ENCODE data around the gene IFRD1. TPM values are rescaled to one million over a fixed set of nuclear protein-coding genes. Genes with fewer than 3 reads are reported as not detected.

The IFRD1 gene
- polyA plus RNA-seq, 1 donor (not counting 4 experiments of a cell fraction or from before 2014, with no cell fraction given), result 38.3 TPM

GRCh38 chr7:112427984-112428383, 22.3 kb upstream of the IFRD1 start:
- Histone ChIP-seq H3K4me2 (ENCODE audit: control insufficient read depth, extremely low read depth, insufficient read depth, low read depth, low read length) (no peak overlapping the region), H2AFZ (ENCODE audit: control insufficient read depth, low read length) (no peak overlapping the region), H3K27me3 (ENCODE audit: control insufficient read depth, extremely low read depth, insufficient read depth, low read length) (no peaks in the 10 kb centered on the region), H4K20me1 (ENCODE audit: control insufficient read depth, extremely low read depth, insufficient read depth, low read length) (no peaks in the 10 kb centered on the region), H3K4me3 (ENCODE audit: control insufficient read depth in 2 of 3, extremely low read depth in 1 of 3, insufficient read depth in 2 of 3, low read depth in 1 of 3, low read length in 3 of 3) (no peak overlapping the region), H3K9ac (ENCODE audit: control insufficient read depth, extremely low read depth, insufficient read depth, low read length) (no peak overlapping the region), H3K27ac (ENCODE audit: control insufficient read depth, insufficient read depth, low read length) (no peak overlapping the region), H3K9me1 (ENCODE audit: control insufficient read depth, extremely low read depth, insufficient read depth, low read length) (no peaks in the 10 kb centered on the region), H3K4me1 (ENCODE audit: control insufficient read depth, extremely low read depth, insufficient read depth, low read length) (peaks cover 8% of the 10 kb centered on the region), H3K9me3 (ENCODE audit: control insufficient read depth, low read depth, low read length) (no peaks in the 10 kb centered on the region), H3K79me2 (ENCODE audit: control insufficient read depth, insufficient read depth, low read length) (no peaks in the 10 kb centered on the region), H3K36me3 (ENCODE audit: control insufficient read depth in 2 of 2, extremely low read depth in 1 of 2, insufficient read depth in 2 of 2, low read length in 2 of 2) (no peaks in the 10 kb centered on the region)
- no peak for DNase-seq (ENCODE audit: low read depth, low spot score)
- no peak for FAIRE-seq
- TF ChIP-seq CTCF (optimal IDR thresholded peaks at IDR 0.05 in 1 of 3, IDR thresholded peaks at IDR 0.05 in 1 of 3, conservative IDR thresholded peaks at IDR 0.05 in 1 of 3; ENCODE audit: extremely low read depth in 1 of 3, insufficient read depth in 2 of 3, low read length in 3 of 3) (no peak), EZH2 (IDR thresholded peaks at IDR 0.05; ENCODE audit: low read length) (no peak)
- dilution Hi-C loops (cut with MboI; ENCODE audit: extremely low pct_ligation_motif_present, low sequenced_read_pairs), result no loop called here

GRCh38 chr7:112428715-112429114, 21.5 kb upstream of the IFRD1 start:
- DNase-seq (ENCODE audit: low read depth, low spot score), result no peak
- no peak overlapping the region for H3K27ac ChIP-seq (ENCODE audit: control insufficient read depth, insufficient read depth, low read length)
- H2AFZ ChIP-seq (ENCODE audit: control insufficient read depth, low read length), result no peak overlapping the region
- H3K4me2 ChIP-seq (ENCODE audit: control insufficient read depth, extremely low read depth, insufficient read depth, low read depth, low read length), result no peak overlapping the region
- no peak for FAIRE-seq
- H3K4me3 ChIP-seq (ENCODE audit: control insufficient read depth in 2 of 3, extremely low read depth in 1 of 3, insufficient read depth in 2 of 3, low read depth in 1 of 3, low read length in 3 of 3), result no peak overlapping the region
- dilution Hi-C loops (cut with MboI; ENCODE audit: extremely low pct_ligation_motif_present, low sequenced_read_pairs), result no loop called here
- H3K79me2 ChIP-seq (ENCODE audit: control insufficient read depth, insufficient read depth, low read length), result no peaks in the 10 kb centered on the region
- H3K9me3 ChIP-seq (ENCODE audit: control insufficient read depth, low read depth, low read length), result no peaks in the 10 kb centered on the region
- TF ChIP-seq CTCF (optimal IDR thresholded peaks at IDR 0.05 in 1 of 3, IDR thresholded peaks at IDR 0.05 in 1 of 3, conservative IDR thresholded peaks at IDR 0.05 in 1 of 3; ENCODE audit: extremely low read depth in 1 of 3, insufficient read depth in 2 of 3, low read length in 3 of 3) (no peak), EZH2 (IDR thresholded peaks at IDR 0.05; ENCODE audit: low read length) (no peak)
- H3K9me1 ChIP-seq (ENCODE audit: control insufficient read depth, extremely low read depth, insufficient read depth, low read length), result no peaks in the 10 kb centered on the region
- no peaks in the 10 kb centered on the region for H3K27me3 ChIP-seq (ENCODE audit: control insufficient read depth, extremely low read depth, insufficient read depth, low read length)
- H3K9ac ChIP-seq (ENCODE audit: control insufficient read depth, extremely low read depth, insufficient read depth, low read length), result no peak overlapping the region
- H4K20me1 ChIP-seq (ENCODE audit: control insufficient read depth, extremely low read depth, insufficient read depth, low read length), result no peaks in the 10 kb centered on the region
- H3K4me1 ChIP-seq (ENCODE audit: control insufficient read depth, extremely low read depth, insufficient read depth, low read length), result peaks cover 6% of the 10 kb centered on the region
- H3K36me3 ChIP-seq (ENCODE audit: control insufficient read depth in 2 of 2, extremely low read depth in 1 of 2, insufficient read depth in 2 of 2, low read length in 2 of 2), result no peaks in the 10 kb centered on the region
